CD4-positive, alpha-beta T cell treated with Interferon gamma for 1 hour (primary cell): ENCODE results near the gene SPOUT1.
A peak's percentile ranks its signal among the peaks of the same experiment; 100 is the strongest.
"Not testable (repeated sequence)": the region's sequence is repeated elsewhere in the genome, so short reads cannot be mapped to it uniquely, and the experiment has no call there.

ENCODE experiments used
- DNase-seq: peaks from one replicate; pipeline ENCODE4 v3.0.0-alpha.2; 2020

Gene SPOUT1, protein sequence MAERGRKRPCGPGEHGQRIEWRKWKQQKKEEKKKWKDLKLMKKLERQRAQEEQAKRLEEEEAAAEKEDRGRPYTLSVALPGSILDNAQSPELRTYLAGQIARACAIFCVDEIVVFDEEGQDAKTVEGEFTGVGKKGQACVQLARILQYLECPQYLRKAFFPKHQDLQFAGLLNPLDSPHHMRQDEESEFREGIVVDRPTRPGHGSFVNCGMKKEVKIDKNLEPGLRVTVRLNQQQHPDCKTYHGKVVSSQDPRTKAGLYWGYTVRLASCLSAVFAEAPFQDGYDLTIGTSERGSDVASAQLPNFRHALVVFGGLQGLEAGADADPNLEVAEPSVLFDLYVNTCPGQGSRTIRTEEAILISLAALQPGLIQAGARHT

GRCh38 chr9:128829477-128830251, at the start of gene SPOUT1:
SPOUT1 (minus strand) TSS chr9:128829794; CDS start chr9:128829780, 14 bp downstream.
- DNase-seq, result peak; percentile 93

DNA sequence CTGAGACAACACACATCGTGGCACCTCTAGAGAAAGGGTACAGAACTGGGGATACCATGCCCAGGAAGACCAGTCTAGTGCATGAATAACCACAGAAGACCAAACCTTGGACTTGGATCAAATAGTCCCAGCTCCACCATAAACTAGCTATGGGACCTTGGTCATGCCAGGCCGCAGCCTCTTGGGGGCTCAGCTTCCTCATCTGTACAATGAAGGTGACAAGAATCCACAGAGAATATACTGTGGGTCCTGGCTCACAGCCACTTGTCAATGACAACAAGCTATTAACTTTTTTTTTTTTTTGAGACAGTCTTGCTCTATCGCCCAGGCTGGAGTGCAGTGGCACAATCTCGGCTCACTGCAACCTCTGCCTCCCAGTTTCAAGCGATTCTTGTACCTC, 48.3 kb upstream of the SPOUT1 start:
- DNase-seq, result no peak

DNA sequence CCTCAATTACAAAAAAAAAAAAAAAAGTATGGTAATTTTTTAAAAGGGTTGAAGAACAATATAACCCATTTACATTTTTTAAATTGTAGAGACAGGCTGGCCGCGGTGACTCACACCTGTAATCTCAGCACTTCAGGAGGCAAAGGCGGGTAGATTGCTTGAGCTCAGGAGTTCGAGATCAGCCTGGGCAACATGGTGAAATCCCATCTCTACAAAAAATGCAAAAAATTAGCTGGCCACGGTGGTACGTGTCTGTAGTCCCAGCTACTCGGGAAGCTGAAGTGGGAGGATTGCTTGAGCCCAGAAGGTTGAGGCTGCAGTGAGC, 41.3 kb upstream of the SPOUT1 start:
- DNase-seq, result not testable (repeated sequence)

DNA sequence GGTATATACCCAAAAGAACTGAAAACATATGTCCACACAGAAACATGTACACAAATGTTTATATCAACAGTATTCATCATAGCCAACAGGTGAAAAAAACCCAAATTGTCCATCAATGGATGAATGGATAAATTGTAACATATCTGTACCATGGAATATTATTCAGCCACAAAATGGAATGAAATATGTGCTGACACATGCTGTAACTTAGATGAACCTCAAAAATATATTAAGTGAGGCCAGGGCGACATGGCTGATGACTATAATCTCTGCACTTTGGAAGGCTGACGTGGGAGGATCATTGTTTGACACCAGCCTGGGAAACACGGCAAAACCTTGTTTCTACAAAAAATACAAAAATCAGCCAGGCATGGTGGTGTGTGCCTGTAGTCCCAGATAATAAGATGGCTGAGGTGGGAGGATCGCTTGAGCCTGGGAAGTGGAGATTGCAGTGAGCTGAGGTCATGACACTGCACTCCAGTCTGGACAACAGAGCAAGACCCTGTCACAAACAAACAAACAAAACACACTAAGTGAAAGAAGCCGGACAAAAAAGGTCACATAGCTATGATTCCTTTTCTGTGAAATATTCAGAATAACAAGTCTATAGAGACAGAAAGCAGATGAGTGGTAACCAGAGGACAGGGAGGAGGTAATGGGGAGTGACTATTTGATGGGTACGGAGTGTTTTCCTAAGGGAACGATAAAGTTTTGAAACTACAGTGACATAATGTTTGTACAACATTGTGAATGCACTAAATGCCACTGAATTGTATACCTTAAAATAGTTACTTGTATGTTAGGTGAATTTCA, 40.7 kb upstream of the SPOUT1 start:
- no peak for DNase-seq

DNA sequence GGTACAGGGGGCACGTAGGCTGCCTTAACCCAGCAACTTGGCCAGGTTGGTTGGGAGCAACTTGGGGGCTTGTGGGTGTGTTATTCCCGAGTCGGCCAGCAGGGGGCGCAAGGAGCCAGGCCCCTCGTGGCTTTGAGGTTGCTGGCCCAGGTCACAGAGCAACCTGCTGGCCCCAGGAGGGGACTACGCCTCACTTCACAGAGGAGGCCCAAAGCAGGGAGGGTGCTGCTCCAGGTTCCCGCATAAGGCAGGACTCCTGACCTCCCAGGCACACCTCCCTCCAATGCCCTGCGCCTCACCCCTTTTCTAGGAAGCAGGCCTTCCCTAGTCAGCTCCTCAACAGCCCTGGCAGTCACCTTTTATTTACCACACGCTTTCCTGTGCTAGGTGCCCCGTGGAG, 34.1 kb upstream of the SPOUT1 start:
- peak; percentile 75 for DNase-seq

- no peak for DNase-seq
Measured at GRCh38 chr9:128862401-128862851, 32.8 kb upstream of the SPOUT1 start.

DNA sequence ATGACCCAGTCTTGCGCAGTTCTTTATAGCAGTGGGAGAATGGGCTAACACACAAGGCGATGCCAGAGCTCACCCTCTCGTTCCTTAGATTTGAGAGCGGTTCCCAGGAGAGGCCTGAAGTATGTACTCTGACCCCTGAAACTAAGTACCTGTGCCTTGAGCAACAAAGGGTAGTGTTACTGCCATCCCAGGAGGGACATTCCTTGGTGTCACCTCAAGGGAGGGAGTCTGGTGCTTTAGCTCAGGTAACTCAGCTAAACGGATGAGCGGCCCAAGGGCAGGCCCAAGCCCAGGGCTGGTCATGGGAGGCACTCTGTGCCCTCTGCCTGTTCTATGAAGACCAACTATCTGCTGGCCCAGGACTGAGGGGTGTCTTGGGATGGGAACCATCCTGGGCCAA, 31.9 kb upstream of the SPOUT1 start:
- no peak for DNase-seq

GRCh38 chr9:128860937-128861336, 31.3 kb upstream of the SPOUT1 start:
- no peak for DNase-seq

GRCh38 chr9:128858476-128858875, 28.9 kb upstream of the SPOUT1 start:
- DNase-seq, result not testable (repeated sequence)

DNA sequence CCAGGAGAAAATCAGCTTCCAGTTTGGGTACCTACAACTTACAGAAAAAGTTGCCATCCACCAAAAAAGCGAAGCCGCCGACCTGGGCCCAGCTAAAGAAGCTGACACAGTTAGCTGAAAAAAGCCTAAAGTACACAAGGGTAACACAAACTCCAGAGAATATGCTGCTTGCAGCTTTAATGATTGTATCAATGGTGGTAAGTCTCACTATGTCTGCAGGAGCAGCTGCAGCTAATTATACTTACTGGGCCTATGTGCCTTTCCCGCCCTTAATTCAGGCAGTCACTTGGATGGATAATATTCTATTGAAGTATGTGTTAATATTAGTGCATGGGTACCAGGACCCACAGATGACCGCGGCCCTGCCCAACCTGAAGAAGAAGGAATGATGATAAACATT, 24.9 kb upstream of the SPOUT1 start:
- DNase-seq, result not testable (repeated sequence)

GRCh38 chr9:128852646-128853045, 23.1 kb upstream of the SPOUT1 start:
- not testable (repeated sequence) for DNase-seq

GRCh38 chr9:128851779-128852600, 22.4 kb upstream of the SPOUT1 start:
- not testable (repeated sequence) for DNase-seq

DNA sequence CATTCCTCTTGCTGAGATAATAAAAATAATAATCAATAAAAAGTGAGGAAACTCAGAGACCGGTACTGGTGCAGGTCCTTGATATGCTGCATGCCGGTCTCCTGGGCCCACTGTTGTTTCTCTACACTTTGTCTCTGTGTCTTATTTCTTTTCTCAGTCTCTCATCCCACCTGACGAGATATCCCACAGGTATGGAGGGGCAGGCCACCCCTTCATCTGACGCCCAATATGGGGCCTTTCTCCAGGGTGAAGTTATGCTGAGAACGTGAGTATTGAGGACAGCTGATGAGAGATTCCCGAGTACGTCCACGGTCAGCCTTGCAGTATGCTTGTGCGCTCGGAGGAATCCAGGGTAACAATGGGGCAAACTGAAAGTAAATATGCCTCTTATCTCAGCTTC, 21.4 kb upstream of the SPOUT1 start:
- DNase-seq, result not testable (repeated sequence)

GRCh38 chr9:128847803-128848202, 18.2 kb upstream of the SPOUT1 start:
- no peak for DNase-seq

DNA sequence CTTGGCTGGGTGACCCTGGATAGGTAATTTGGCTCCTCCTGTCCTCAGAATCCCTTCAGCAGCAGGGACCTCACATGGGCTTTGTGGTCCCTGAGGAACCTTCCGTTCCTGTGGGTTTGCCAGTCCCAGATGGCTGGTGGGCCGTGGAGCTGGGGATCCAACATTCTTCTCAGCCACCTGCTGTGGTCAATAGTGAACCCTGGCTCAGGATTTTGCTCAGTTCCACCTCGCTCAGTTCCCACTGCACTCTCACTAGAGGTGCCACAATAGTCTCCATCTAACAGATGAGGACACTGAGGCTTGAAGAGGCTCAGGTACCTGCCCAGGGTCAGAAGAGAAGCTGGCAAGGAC, 17.1 kb upstream of the SPOUT1 start:
- no peak for DNase-seq

DNA sequence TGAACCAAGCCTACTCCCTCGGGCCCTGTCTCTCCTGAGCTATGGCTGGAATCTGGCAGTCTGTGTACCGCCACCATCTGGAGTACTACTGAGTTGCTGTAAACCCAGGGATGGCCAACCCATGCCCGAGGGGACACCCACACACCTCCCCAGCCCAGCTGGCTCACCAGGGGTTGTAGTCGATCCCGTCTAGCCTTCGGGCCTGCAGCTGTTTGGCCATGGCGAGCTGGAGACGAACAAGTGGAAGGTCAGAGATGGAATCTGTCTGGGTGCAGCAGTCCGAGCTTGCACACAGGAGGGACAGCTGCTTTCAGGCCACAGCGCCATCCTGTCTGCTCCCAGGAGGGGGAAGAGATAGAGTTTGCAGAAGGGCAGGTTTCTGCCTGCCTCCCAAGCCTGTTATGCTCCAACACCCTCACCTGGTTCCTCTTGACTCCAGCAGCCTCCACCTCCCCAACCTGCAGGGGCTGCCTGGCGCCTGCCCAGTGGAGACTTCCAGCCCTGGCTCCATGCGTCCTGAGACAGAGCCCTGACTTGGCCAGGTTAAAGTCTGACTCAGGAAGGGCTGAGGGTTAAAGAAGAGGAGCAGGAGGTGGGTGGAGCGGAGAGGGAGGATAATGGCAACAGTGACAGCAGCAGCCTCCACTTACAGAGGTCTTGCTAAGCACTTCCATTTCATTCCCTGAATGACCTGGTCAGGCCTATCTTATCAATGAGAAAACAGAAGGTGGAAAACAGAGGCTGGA, 15.8 kb upstream of the SPOUT1 start:
- no peak for DNase-seq

DNA sequence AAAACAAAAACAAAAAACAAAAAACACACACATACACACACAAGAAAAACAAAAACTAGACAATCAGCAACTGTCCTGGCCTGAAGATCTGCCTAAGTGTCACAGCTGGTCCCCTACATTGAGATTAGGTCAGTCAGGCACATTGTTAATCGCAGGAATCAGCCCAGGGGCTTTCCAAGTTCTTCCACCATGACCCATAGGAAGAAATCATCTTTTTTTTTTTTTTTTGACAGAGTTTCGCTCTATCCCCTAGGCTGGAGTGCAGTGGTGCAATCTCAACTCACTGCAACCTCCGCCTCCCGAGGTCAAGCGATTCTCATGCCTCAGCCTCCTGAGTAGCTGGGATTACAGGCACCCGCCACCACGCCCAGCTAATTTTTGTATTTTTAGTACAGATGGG, 13.6 kb upstream of the SPOUT1 start:
- DNase-seq, result not testable (repeated sequence)

- DNase-seq, result no peak
Measured at GRCh38 chr9:128841694-128842492, 12.3 kb upstream of the SPOUT1 start.

DNA sequence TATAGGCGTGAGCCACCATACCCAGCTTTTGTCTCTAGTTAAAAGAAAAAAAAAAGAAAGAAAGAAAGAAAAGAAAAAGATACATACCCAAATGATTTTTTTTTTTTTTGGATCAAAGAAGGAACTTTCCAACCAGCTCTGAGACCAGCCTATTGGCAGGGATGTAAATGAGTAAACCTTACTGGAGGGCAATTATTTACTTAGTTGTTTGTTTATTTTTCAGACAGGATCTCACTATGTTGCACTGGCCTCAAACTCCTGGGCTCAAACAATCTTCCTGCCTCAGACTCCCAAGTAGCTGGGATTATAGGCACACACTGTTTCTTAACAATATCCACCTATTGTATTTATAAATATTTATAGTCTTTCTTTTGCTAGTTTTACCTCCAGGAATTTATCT, 10.9 kb upstream of the SPOUT1 start:
- no peak for DNase-seq

DNA sequence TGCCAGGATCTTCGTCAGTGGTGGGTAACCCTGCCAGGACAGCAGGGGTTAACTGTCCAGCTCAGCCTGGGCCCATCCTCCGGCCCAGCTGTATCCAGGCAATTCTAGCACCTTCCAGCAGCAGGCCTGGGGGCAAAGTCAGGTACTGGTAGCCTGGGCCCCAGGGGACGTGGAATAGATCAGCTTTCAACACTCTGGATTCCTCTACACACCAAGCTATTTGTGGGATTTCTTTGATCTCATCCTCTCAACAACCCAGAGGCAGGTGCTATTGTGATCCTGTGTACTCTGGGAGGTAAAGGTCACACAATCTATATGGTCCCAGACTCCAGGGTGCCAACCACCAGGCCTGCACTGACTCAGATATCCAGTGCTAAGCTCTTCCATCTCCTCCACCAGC, 8.7 kb upstream of the SPOUT1 start:
- DNase-seq, result no peak
